ENCODE results near the gene MAN1A2.
"Not testable (repeated sequence)": the region's sequence is repeated elsewhere in the genome, so short reads cannot be mapped to it uniquely, and the experiment has no call there.

The MAN1A2 gene

GRCh38 chr1:117367046-117368025, at the start of gene MAN1A2:
Gene MAN1A2, plus strand, starts transcription at chr1:117367449. Its CDS starts 735 bp downstream, at chr1:117368184.
- DNase-seq, result peak in 13 of 14 donors; percentile 41 to 92 (median 82)

- DNase-seq, result no peak
These were observed 49.2 kb upstream of the MAN1A2 start for GRCh38 chr1:117318011-117318410.

DNA sequence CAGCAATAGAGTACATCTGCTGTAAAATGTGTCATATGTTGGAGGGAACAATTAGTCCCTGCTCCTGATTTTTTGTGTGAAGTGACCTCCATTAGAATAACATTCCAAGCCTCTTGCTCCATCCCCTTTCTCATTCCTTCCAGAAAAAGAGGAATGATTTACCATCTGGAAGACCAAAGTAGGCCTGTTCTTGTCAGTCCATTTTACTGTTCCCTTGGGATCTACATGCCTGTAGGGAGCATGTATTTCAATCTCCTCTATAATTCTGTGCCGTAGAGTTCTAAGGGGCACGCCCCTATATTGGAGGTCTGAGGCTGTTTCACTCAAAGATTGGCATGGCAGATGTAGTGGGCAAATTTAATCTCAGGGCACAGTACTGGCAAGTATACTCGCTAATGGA, 48.8 kb upstream of the MAN1A2 start:
- no peak for DNase-seq

DNA sequence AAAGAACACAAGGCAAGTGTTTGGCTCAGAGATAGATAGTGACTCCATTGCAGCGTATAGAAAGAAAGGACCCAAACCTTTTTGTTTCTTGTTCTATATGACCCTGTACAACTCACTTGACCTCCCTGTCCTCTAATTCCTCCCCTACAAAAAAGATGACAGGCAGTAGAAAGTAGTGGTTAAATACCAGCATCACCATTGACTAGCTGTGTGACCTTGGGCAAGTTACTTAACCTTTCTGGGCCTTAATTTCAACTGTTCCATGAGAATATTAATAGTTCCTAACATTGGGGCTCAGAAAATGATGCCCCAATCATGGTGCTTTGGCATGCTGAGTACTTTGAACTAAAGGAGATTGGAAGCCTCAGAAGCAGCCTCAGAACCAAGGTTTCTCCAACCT, 46.7 kb upstream of the MAN1A2 start:
- no peak for DNase-seq

DNA sequence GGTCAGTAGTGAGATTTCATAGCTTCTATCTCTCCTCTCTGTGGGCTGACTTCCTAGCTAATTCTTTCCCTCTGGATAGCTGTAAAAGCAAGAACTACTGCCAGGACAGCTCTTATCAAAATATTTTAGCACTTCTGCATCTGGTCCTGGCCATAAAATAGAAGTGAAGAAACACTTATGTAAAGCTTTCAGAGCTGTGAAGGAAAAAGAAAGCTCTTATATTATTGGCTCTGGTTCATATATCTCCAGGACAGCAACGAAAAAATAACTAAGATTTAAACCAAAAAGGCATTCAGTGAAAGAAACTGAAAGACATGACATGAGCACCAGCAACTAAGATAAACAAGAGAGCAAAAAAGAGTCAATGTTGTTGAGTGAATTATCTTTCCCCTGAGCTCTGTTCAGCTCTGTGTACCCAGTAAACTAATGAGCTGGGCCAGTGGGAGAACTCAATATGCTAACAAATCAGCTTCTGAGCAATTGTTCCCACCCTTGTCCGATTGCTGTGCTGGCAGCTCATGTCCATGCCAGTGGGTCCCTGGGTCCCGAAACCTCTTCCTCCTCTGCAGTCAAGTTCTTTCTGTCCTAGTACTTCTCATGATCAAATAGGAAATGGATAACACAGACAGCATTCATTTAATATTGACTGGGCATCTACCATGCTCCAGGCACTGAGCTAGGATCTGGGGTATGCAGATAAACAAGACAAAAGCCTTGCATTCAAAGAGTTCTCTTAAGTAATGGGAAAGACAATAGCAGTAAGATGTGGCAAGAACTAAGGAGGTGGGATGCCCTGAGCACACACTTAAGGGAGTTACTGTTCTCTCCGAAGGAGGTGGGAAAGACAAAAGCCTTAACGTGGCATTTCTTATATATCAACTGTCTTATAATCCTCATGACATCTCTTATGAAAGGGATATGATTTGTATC, 45.3 kb upstream of the MAN1A2 start:
- DNase-seq, result no peak

GRCh38 chr1:117324357-117324756, 42.9 kb upstream of the MAN1A2 start:
- no peak for DNase-seq

GRCh38 chr1:117326035-117326434, 41.2 kb upstream of the MAN1A2 start:
- DNase-seq, result not testable (repeated sequence)

- DNase-seq, result no peak
These were observed 40.2 kb upstream of the MAN1A2 start for GRCh38 chr1:117327011-117327410.

GRCh38 chr1:117335376-117336086, 31.7 kb upstream of the MAN1A2 start:
- DNase-seq, result no peak

DNA sequence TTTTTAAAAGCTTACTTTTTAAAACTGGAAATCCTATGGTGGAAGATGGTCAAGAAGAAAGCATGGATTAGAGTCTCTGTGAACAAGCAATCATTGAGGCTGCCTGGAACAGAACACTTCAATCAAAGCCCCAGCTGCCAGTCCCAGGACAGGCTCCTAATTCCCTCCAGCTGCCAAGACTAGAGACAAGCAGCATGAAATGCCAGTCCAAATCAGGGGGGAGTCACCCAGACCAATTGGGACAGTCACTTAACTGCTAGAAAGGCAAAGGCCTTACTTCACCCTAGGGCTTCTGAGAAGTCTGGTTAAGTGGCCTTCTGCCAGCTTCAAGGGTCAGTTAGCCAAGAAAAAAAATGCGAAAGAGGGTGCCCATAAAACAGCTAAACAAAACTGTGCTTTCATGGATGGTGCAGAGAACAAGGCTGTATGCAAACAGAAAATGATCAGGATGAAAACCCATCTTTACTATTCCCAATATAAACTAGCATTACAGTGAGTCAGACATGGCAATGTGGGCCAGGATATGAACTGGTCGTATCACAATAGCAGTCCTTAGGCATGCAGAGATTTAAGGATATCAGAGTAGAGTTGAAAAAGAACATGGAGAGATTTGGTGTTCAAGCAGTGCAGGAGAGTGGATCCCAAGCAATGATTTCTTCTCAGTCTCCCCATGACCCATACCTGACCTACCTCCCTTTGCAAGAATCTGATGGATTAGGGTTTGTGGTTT, 31.0 kb upstream of the MAN1A2 start:
- peak in 9 of 14 donors; percentile 3 to 32 (median 20) for DNase-seq

- no peak for DNase-seq
These were observed 27.2 kb upstream of the MAN1A2 start for GRCh38 chr1:117339866-117340700.

- DNase-seq, result no peak
These were observed 26.1 kb upstream of the MAN1A2 start for GRCh38 chr1:117341123-117341522.

DNA sequence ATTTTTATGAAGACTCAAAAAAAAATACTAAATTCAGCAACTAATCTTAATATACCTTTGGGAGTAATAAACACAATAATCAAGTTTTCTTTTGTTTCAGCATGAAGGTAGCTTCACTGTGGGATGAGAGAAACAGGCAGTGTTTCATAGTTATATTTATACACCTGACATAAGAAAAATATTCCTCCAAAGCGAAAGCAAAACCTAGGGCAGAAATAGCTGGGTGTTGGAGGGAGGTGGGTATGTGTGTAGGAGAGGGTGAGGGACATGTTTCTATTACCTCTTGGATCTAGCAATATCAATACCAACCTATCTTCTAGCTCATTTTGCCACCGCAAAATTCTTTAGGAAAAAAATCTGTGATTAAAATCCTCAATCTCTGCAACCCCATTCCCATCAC, 24.9 kb upstream of the MAN1A2 start:
- DNase-seq, result no peak

- no peak for DNase-seq
These were observed 20.9 kb upstream of the MAN1A2 start for GRCh38 chr1:117346206-117346928.

GRCh38 chr1:117347907-117348306, 19.3 kb upstream of the MAN1A2 start:
- DNase-seq, result no peak

DNA sequence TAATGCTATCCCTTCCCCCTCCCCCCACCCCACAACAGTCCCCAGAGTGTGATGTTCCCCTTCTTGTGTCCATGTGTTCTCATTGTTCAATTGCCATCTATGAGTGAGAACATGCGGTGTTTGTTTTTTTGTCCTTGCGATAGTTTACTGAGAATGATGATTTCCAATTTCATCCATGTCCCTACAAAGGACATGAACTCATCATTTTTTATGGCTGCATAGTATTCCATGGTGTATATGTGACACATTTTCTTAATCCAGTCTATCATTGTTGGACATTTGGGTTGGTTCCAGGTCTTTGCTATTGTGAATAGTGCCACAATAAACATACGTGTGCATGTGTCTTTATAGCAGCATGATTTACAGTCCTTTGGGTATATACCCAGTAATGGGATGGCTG, 14.6 kb upstream of the MAN1A2 start:
- DNase-seq, result not testable (repeated sequence)

DNA sequence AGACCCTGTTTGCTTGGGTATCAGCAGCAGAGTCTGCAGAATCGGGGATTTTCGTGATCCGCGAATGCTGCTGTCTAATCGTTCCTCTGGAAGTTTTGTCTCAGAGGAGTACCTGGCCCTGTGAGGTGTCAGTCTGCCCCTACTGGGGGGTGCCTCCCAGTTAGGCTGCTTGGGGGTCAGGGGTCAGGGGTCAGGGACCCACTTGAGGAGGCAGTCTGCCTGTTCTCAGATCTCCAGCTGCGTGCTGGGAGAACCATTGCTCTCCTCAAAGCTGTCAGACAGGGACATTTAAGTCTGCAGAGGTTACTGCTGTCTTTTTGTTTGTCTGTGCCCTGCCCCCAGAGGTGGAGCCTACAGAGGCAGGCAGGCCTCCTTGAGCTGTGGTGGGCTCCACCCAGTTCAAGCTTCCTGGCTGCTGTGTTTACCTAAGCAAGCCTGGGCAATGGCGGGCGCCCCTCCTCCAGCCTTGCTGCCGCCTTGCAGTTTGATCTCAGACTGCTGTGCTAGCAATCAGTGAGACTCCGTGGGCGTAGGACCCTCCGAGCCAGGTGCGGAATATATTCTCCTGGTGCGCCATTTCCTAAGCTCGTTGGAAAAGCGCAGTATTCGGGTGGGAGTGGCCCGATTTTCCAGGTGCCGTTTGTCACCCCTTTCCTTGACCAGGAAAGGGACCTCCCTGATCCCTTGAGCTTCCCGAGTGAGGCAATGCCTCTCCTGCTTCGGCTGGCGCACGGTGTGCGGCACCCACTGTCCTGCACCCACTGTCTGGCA, 9.2 kb upstream of the MAN1A2 start:
- not testable (repeated sequence) for DNase-seq

DNA sequence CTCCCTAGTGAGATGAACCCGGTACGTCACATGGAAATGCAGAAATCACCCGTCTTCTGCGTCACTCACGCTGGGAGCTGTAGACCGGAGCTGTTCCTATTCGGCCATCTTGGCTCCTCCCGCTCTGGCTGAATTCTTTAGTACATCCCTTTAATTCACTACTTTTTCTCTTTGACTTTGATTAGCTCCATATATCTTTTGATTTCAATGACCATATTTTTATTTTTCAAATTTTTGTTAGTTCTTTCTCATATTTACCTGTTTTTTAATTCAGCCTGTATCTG, 8.7 kb upstream of the MAN1A2 start:
- not testable (repeated sequence) for DNase-seq

GRCh38 chr1:117359561-117360289, 7.5 kb upstream of the MAN1A2 start:
- DNase-seq, result no peak
